Left ventricle myocardium inferior (tissue), 1 donor: Measurements from ENCODE around the gene PCSK5. TPM values are rescaled to one million over a fixed set of nuclear protein-coding genes. Genes with fewer than 3 reads are reported as not detected.

Experiments
- DNase-seq: peaks from one replicate; pipeline ENCODE4 v3.0.0-alpha.2; 2020
- H3K27ac ChIP-seq: fragments of 200-600 bp; replicated peaks from 2 replicates; pipeline ENCODE4 v1.8.0; 2021
- H3K27me3 ChIP-seq: fragments of 200-600 bp; 2 replicates; pipeline ENCODE4 v1.8.0; 2021; ENCODE audit warnings: low read depth
- H3K36me3 ChIP-seq: fragments of 200-600 bp; 2 replicates; pipeline ENCODE4 v1.8.0; 2021
- H3K4me1 ChIP-seq: fragments of 200-600 bp; 2 replicates; pipeline ENCODE4 v1.8.0; 2021
- H3K4me3 ChIP-seq: fragments of 200-600 bp; 2 replicates; pipeline ENCODE4 v1.8.0; 2021; ENCODE audit warnings: mild to moderate bottlenecking, moderate library complexity
- H3K9me3 ChIP-seq: fragments of 200-600 bp; replicated peaks from 2 replicates; pipeline ENCODE4 v1.8.0; 2021
- intact Hi-C: fragments of 100-400 bp; cut with micrococcal nuclease; formaldehyde crosslinking; loops from one replicate; pipeline ENCODE4 v1.11.0; 2022
- total RNA-seq: library from RNA; stranded (reverse); fragmentation: NEBNext Ultra II Directional; extraction: Animal tissue kit (Norgen Biotek cat#: 25700); gene quantifications from one replicate; pipeline ENCODE4 v1.2.1, GENCODE V29; 2021
- TF ChIP-seq, protein P1 (sequence below): fragments of 200-600 bp; IDR thresholded peaks from 2 replicates; pipeline ENCODE4 v1.8.0; 2021; ENCODE audit warnings: antibody characterized with exemption, mild to moderate bottlenecking, borderline replicate concordance
- donor health status: DM: no; HTN: yes; CAD: no; lungs with severe emphysema.

PCSK5 gene
- total RNA-seq, 1 donor from 2014 or later, result 5.6 TPM

- H3K27ac ChIP-seq, result no peak overlapping the region
- intact Hi-C loops, result no loop called here
- TF ChIP-seq, protein P1, sequence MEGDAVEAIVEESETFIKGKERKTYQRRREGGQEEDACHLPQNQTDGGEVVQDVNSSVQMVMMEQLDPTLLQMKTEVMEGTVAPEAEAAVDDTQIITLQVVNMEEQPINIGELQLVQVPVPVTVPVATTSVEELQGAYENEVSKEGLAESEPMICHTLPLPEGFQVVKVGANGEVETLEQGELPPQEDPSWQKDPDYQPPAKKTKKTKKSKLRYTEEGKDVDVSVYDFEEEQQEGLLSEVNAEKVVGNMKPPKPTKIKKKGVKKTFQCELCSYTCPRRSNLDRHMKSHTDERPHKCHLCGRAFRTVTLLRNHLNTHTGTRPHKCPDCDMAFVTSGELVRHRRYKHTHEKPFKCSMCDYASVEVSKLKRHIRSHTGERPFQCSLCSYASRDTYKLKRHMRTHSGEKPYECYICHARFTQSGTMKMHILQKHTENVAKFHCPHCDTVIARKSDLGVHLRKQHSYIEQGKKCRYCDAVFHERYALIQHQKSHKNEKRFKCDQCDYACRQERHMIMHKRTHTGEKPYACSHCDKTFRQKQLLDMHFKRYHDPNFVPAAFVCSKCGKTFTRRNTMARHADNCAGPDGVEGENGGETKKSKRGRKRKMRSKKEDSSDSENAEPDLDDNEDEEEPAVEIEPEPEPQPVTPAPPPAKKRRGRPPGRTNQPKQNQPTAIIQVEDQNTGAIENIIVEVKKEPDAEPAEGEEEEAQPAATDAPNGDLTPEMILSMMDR, result no peak
Observed at GRCh38 chr9:76086539-76086938, 196.1 kb downstream of the PCSK5 start.

DNA sequence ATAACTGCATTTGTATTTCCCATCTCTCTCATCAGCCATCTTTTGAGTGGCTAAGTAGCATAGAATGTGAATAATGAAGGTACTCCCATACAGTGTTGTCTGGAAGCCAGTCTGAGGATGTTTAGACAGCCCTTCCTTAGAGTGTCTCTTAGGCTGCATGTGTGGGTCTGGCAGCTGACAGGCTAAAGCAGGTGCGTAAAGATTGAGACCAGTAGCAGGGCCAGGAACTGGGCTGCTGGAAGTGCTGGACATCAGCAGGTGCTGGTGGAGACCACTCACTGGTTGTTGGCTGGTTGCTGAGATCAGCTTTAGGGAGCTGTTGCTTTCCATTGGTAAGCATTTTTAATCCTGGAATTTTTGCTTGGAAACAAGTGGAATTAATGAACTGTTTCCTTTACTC lies 197.5 kb downstream of the PCSK5 start:
- Histone ChIP-seq H3K4me1 (no peaks in the 10 kb centered on the region), H3K36me3 (no peaks in the 10 kb centered on the region), H3K9me3 (no peaks in the 10 kb centered on the region), H3K4me3 (no peak overlapping the region), H3K27me3 (no peaks in the 10 kb centered on the region), H3K27ac (no peak overlapping the region)
- DNase-seq, result no peak
- intact Hi-C loops, result no loop called here
- TF ChIP-seq, protein P1, result no peak

More at GRCh38 chr9:76086539-76086938, 196.1 kb downstream of the PCSK5 start:
- Histone ChIP-seq H3K27me3 (no peaks in the 10 kb centered on the region), H3K4me3 (no peak overlapping the region), H3K4me1 (peaks cover 7% of the 10 kb centered on the region), H3K36me3 (no peaks in the 10 kb centered on the region), H3K9me3 (no peaks in the 10 kb centered on the region)
- DNase-seq, result no peak

DNA sequence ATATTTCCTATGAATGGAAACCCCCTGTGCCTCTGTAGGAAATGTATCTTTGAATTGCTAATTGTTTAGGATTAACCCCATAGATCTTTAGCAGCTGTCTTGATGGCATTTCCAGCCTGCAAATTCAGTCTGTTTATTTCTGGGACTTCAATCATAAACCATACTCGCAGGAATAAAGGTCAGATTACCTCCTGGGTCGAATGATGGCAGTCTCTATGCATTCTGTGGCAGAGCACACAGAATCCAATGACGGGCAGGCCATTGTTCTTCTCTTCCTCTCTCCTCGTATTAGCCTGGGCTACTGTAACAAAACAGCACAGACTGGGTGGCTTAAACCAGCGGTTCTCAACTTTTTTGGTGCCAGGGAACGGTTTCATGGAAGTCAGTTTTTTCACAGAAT lies 199.9 kb downstream of the PCSK5 start:
- no peaks in the 10 kb centered on the region for H3K4me1 ChIP-seq
- TF ChIP-seq, protein P1, result no peak
- DNase-seq, result no peak
- intact Hi-C loops, result no loop called here
- H3K9me3 ChIP-seq, result no peaks in the 10 kb centered on the region
- H3K4me3 ChIP-seq, result no peak overlapping the region
- no peak overlapping the region for H3K27ac ChIP-seq
- H3K27me3 ChIP-seq, result no peaks in the 10 kb centered on the region
- H3K36me3 ChIP-seq, result no peaks in the 10 kb centered on the region

DNA sequence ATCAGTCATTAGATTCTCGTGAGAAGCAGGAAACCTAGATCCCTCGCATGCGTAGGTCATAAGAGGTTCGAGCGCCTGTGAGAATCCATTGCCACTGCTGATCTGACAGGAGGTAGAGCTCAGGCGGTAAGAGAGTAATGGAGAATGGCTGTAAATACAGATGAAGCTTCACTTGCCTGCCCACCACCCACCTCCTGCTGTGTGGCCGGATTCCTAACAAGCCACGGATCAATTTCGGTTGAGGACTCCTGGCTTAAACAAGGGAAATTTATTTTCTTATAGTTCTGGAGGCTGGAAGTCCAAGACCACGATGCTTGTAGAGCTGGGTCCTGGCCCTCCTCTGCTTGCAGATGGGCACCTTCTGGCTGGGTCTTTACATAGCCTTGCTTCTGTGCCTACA lies 200.4 kb downstream of the PCSK5 start:
- Histone ChIP-seq H3K27me3 (no peaks in the 10 kb centered on the region), H3K4me1 (no peaks in the 10 kb centered on the region), H3K36me3 (no peaks in the 10 kb centered on the region), H3K27ac (no peak overlapping the region), H3K4me3 (no peak overlapping the region), H3K9me3 (no peaks in the 10 kb centered on the region)
- DNase-seq, result no peak
- TF ChIP-seq, protein P1, result no peak
- intact Hi-C loops, result no loop called here

- no peak for DNase-seq
- H3K9me3 ChIP-seq, result no peaks in the 10 kb centered on the region
- H3K27me3 ChIP-seq, result no peaks in the 10 kb centered on the region
- no peak overlapping the region for H3K4me3 ChIP-seq
- TF ChIP-seq, protein P1, result no peak
- intact Hi-C loops, result no loop called here
- H3K36me3 ChIP-seq, result peaks cover 13% of the 10 kb centered on the region
- no peaks in the 10 kb centered on the region for H3K4me1 ChIP-seq
- H3K27ac ChIP-seq, result no peak overlapping the region
Observed at GRCh38 chr9:76092572-76092971, 202.1 kb downstream of the PCSK5 start.

GRCh38 chr9:76095585-76095984 lies 205.1 kb downstream of the PCSK5 start:
- TF ChIP-seq, protein P1, result no peak
- no peak for DNase-seq
- H3K4me3 ChIP-seq, result no peak overlapping the region
- no peaks in the 10 kb centered on the region for H3K9me3 ChIP-seq
- peaks cover 5% of the 10 kb centered on the region for H3K4me1 ChIP-seq
- no peaks in the 10 kb centered on the region for H3K27me3 ChIP-seq
- intact Hi-C loops, result no loop called here
- H3K36me3 ChIP-seq, result peaks cover 25% of the 10 kb centered on the region
- no peak overlapping the region for H3K27ac ChIP-seq
